Progenitor cell of endocrine pancreas (in vitro differentiated cells): ENCODE results near the gene ADSL. TPM values are rescaled to one million over a fixed set of nuclear protein-coding genes. Genes with fewer than 3 reads are reported as not detected.
A peak's percentile ranks its signal among the peaks of the same experiment; 100 is the strongest.

Experiments used
- DNase-seq: peaks from one replicate; pipeline ENCODE4 v3.0.0; 2021; ENCODE audit warnings: low spot score; ENCODE audit not compliant: unreplicated experiment
- H3K27ac Mint-ChIP-seq: 2 replicates; pipeline ENCODE4 v1.8.0; 2021; ENCODE audit warnings: mild to moderate bottlenecking, moderate library complexity, mixed read lengths
- H3K27me3 Mint-ChIP-seq: 2 replicates; pipeline ENCODE4 v1.8.0; 2021; ENCODE audit warnings: mixed read lengths
- H3K36me3 Mint-ChIP-seq: 2 replicates; pipeline ENCODE4 v1.8.0; 2022; ENCODE audit warnings: mixed read lengths; ENCODE audit not compliant: insufficient read depth
- H3K4me1 Mint-ChIP-seq: 2 replicates; pipeline ENCODE4 v1.8.0; 2021; ENCODE audit warnings: low read depth, mixed read lengths
- H3K4me3 Mint-ChIP-seq: 2 replicates; pipeline ENCODE4 v1.8.0; 2021; ENCODE audit warnings: low read depth, mild to moderate bottlenecking, moderate library complexity, mixed read lengths
- H3K9me3 Mint-ChIP-seq: 2 replicates; pipeline ENCODE4 v1.8.0; 2021; ENCODE audit warnings: low read depth, mixed read lengths
- CTCF ChIP-seq: fragments of 200-600 bp; sonication (generic); IDR thresholded peaks from one replicate; pipeline ENCODE4 v1.5.0; 2021; ENCODE audit warnings: antibody characterized with exemption, mild to moderate bottlenecking; ENCODE audit not compliant: unreplicated experiment
- total RNA-seq: library from RNA; stranded (reverse); gene quantifications from 2 replicates; pipeline ENCODE4 v1.2.1, GENCODE V29; 2021

ADSL gene
- total RNA-seq, 1 donor from 2014 or later, result 85.0 TPM

- DNase-seq, result no peak
- H3K27ac Mint-ChIP-seq, result no peak overlapping the region
- peaks cover 4% of the 10 kb centered on the region for H3K4me1 Mint-ChIP-seq
- no peaks in the 10 kb centered on the region for H3K27me3 Mint-ChIP-seq
- H3K4me3 Mint-ChIP-seq, result no peak overlapping the region
- no peak for TF ChIP-seq CTCF
- H3K36me3 Mint-ChIP-seq, result peaks cover 5% of the 10 kb centered on the region
- no peaks in the 10 kb centered on the region for H3K9me3 Mint-ChIP-seq
Measured at GRCh38 chr22:40341604-40342003, 4.7 kb upstream of the ADSL start.

DNA sequence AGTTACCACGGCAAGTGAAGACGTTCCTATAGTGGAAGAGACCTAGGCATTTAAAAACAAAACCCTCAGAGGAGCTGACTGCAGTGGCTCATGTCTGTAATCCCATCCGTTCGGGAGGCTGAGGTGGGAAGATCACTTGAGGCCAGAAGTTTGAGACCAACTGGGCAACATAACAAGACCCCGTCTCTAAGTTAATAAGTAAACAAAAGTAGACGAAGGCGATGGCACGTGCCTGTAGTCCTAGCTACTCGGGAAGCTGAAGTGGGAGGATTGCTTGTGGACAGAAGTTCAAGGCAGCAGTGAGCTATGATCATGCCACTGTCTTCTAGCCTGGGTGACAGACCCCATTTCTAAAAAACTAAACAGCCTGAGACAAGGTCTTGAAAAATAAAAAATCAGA, 3.8 kb upstream of the ADSL start:
- TF ChIP-seq CTCF, result no peak
- Mint-ChIP-seq H3K36me3 (peaks cover 4% of the 10 kb centered on the region), H3K9me3 (no peaks in the 10 kb centered on the region), H3K27ac (no peak overlapping the region), H3K4me3 (no peak overlapping the region), H3K4me1 (peaks cover 11% of the 10 kb centered on the region), H3K27me3 (no peaks in the 10 kb centered on the region)
- no peak for DNase-seq

DNA sequence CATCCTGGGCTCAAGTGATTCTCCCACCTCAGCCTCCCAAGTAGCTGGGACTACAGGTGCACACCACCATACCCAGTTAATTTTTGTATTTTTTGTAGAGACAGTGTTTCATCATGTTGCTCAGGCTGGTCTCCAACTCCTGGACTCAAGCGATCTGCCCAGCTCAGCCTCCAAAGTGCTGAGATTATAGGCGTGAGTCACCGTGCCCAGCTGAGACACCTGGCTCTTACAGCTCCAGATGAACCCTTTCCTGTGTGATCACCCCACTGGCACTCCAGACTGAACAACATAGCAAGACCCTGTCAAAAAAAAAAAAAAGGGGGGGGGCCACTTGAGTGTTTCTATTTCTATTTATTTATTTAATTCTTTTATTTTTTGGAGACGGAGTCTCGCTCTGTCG, 1.0 kb upstream of the ADSL start:
- peaks cover 14% of the 10 kb centered on the region for H3K4me1 Mint-ChIP-seq
- peak overlapping the region; percentile 99 for H3K27ac Mint-ChIP-seq
- peaks cover 2% of the 10 kb centered on the region for H3K36me3 Mint-ChIP-seq
- H3K9me3 Mint-ChIP-seq, result no peaks in the 10 kb centered on the region
- H3K4me3 Mint-ChIP-seq, result peak overlapping the region; percentile 99
- H3K27me3 Mint-ChIP-seq, result no peaks in the 10 kb centered on the region
- no peak for TF ChIP-seq CTCF
- no peak for DNase-seq

DNA sequence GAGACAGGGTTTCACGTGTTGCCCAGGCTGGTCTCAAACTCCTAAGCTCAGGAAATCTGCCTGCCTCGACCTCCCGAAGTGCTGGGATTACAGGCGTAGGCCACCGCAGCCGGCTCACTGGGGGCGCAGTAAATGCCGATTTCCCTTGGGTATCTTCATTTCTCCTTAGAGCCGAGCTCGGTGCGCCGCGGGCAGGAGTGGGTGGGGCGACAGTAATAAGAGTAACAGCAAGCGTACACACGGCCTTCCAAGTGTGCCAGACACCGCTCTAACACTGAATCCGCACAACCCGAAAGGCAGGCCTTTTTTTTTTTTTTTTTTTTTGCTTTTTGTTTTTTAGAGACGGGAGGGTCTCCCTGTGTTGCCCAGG, 500 bp upstream of the ADSL start:
- Mint-ChIP-seq H3K27ac (peak overlapping the region; percentile 99), H3K4me3 (peak overlapping the region; percentile 99), H3K4me1 (peaks cover 13% of the 10 kb centered on the region), H3K36me3 (peaks cover 2% of the 10 kb centered on the region), H3K27me3 (no peaks in the 10 kb centered on the region), H3K9me3 (no peaks in the 10 kb centered on the region)
- no peak for DNase-seq
- no peak for TF ChIP-seq CTCF

DNA sequence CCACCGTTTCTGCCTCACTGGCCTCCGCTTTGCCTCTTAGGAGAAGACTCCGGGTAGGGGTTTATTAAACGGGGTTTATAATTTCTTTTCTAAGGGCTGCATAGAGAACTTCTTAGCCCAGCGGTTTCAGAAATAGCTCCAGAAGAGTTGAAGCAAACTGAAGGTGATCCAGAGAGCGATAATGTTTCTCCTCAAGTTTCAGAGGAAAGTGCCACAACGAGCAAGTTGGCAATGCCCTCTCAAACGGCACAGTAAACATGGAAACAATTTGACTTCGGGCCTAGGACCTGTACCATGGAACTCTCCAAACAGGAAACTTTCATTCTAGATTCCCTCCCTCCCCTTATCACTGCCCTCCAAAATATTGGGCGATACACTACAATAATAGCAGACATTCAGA, 1.0 kb downstream of the ADSL start:
- no peak for DNase-seq
- TF ChIP-seq CTCF, result no peak
- Mint-ChIP-seq H3K9me3 (no peaks in the 10 kb centered on the region), H3K4me3 (peak overlapping the region; percentile 99), H3K36me3 (peaks cover 3% of the 10 kb centered on the region), H3K27me3 (no peaks in the 10 kb centered on the region), H3K27ac (peak overlapping the region; percentile 99), H3K4me1 (peaks cover 13% of the 10 kb centered on the region)
